HG03565 (cell line): ENCODE data around the gene OSBPL7.

Source experiments
- ATAC-seq: cut with Tn5 transposase; IDR thresholded peaks from one replicate; pipeline ENCODE4 v1.9.1; 2021; ENCODE audit warnings: mild to moderate bottlenecking, moderate library complexity; ENCODE audit not compliant: unreplicated experiment

The OSBPL7 gene

DNA sequence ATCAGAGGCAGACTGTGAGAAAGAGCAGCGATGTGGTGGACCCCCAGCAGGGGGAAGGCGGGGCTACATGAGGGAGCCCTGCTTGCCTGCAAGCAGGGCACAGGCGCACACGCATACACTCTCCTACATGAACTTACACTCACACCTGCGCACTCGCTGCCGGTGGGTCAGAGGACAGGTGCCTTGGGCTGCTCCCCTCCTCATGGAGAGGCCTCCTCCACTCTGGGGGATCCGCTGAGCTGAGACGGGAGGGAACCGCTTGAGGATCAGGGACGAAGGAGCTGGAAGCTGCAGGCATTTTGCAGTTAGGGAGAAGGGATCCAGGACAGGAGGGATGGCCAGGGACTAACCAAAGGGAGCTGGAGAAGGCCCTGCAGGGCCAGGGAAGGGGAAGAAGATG is 14.2 kb downstream of the OSBPL7 start:
- no peak for ATAC-seq

DNA sequence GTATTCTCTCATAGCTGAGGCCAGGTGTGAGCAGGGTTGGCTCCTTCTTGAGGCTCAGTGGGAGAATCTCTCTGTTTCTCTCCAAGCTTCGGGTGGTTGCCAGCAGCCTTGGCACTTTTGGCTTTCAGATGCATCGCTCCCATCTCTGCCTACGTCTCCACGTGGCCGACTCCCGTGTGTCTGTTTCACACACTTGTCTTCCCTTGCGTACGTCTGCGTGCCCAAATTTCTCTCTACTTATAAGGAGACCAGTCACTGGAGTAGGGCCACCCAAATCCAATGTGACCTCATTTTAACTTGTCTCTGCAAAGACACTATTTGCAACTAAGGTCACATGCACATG is 14.7 kb downstream of the OSBPL7 start:
- no peak for ATAC-seq

DNA sequence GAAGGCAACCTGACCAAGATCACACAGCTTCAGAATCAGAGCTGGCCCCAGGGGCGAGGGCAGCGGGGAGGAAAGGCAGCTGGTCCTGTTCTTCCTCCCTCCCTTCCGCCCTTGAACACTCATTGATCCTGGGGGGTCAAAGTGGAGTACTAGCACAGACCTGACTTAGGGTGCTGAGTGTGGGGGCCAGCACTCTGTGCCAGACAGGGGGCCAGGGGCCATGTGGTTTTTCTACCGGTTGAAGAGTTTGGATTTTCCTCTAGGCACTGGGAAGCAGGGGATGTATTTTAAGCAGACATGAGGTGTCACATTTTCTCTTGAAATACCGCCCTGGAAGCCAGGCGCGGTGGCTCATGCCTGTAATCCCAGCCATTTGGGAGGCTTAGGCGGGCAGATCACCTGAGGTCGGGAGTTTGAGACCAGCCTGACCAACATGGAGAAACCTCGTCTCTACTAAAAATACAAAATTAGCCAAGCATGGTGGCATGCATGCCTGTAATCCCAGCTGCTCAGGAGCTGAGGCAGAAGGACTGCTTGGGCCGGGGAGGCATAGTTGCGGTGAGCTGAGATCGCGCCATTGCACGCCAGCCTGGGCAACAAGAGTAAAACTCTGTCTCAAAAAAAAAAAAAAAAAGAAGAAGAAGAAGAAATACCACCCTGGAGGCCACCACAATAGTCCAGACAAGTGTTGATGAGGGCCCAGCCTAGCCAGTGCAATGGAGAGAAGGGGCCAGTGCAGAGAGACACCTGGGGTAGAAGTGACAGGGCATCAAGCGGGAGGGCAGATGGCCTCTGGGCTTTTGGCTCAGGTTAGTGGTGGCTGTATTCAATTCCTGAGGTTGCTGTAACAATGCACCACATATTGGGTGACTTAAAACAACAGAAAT is 15.3 kb downstream of the OSBPL7 start:
- no peak for ATAC-seq

DNA sequence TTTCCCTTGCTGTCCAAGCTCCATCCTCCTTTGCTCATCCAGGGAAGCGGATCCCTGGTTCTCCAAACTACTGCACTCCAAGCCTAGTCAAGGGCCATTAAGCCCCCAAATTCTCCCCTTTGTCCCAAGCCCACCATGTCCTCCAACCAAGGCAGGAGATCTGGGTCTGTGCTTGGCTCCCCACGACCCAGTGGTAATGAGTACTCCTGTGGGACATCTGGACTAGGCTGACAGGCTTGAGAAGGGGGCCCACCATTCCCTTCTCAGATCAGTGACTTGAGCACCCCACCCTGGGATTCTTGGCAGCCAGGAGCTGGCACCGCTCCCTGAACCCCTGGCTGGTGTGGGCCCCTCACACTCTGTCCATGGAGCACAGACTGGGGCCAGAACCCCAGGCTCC is 17.1 kb downstream of the OSBPL7 start:
- no peak for ATAC-seq

DNA sequence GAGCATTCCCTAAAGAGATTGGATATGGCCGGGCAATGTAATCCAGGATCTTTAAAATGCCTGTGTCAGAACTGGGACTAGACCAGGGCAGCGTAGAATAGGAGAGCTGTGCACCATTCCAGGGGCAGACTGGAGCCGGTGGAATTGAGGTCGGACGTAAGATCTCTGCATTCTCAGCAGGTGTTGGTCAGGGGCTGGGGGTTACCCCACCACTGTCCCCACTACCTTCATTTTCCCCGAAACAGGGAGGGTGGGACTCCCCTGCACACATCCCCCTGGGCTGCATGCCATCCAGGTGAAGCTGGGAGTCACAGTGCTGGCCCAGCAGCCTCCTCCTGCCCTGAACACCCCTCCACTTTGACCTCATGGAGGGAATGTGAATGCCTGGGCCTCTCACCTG is 17.8 kb downstream of the OSBPL7 start:
- ATAC-seq: no peak

DNA sequence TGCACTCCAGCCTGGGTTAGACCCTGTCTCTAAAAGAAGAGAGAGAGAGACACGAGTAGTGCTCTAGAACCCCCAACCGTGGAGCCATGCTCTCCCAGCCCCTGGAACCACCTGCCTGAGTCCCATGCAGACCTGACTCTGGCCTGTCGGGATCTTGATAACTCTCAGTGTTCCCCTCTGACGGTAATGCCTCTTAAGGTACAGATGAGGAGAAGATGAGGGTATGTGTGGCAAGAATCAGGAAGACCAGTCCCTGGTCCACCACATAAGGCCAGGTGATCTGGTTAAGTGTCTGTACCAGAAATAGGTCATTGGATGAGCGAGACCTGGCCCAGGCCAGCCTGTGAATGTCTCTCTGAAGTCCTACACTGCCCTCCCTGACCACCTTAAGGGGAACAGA is 18.4 kb downstream of the OSBPL7 start:
- ATAC-seq: no peak

DNA sequence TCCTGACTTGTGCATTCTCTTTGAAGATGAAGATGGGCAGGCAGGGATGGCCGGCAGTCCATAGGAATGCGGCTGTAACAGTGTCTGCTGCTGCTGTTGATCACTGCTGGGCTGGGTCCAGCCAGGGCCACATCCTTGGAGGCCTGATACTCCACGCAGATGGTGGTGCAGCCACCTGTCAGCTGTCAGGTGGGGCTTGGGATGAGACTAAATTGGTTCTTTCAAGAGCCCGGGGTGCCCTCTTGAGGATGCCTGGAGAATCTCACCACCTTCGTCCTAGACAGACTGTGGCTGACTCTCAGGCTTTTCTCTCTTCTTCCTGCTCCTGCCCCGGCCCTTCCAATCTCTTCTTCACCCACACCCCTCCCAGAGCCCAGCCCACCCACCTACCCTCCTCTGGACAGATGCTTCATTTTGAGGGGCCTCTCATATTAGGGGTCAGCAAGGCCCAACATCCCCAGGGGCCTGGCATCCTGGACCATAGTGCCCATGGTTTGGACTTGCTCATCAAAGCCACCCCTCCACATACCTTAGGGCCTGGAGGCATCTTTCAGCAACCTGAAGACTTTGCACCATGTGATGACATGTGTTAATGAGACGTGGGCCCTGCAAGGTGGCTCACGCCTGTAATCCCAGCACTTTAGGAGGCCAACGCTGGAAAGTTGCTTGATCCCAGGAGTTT is 19.1 kb downstream of the OSBPL7 start:
- no peak for ATAC-seq

DNA sequence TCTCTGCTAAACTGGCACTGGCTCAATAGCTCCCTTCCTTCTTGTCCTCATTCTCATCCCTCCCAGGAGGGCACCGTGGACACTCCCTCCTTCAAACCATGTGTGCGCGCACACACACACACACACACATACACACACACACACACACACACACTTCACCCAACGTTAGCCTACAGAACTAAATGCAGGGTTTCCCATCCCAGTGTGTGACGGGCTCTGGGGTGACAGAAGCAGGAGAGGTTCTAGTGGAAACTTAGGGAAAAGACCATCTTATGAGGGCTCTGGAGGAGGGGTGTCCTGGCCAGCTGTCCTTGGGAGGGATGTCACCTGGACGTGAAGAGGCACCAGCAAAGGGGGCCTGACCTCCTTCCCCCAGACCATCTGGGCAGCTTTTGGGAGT is 19.7 kb downstream of the OSBPL7 start:
- ATAC-seq: no peak

DNA sequence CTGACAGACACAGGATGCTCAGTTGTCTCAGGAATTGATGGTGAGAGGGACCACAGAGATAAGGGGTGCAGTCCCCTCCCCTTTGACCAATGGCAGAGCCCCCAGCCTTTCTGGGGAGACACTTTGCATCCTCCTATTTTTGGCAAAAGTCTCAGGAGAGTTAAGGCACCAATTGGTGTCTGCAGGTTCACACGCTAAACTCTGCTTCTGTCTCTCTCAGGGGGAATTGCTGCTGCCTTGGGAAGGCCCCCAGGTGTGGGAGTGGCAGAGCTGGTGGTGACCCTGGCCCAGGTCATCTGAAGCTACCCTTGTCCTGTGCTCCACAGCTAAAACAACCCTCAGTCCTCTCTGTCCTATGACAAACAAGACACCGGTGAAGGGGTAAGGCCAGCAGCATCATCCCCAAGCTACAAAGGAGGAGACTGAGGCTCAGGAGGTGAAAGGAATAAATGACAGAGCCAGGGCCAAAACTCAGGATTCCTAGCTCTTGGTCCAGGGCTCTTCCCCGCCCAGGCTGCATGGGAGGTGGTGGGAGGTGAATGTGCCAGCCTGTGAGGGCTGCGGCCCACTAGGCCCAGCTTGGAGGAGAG is 20.3 kb downstream of the OSBPL7 start:
- ATAC-seq: no peak

DNA sequence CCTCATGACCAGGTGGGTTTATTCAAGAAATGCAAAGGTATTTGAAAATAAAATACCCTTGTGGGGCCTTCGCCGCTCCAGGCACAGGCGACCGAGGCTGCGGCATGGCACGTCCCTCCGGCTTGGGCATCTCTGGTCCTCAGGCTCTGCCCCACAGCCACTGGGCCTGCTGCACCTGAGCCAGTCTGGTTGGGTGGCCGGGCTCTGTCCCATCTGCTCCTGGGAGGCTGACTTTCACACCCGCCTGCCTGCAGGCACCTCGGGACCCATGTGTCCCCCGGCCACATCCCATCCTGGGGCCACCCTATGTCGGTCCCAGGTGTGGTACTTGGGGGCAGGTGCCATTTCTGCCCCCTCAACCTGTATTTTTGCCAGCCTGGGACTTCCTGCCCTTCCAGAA is 20.9 kb downstream of the OSBPL7 start:
- ATAC-seq: no peak

DNA sequence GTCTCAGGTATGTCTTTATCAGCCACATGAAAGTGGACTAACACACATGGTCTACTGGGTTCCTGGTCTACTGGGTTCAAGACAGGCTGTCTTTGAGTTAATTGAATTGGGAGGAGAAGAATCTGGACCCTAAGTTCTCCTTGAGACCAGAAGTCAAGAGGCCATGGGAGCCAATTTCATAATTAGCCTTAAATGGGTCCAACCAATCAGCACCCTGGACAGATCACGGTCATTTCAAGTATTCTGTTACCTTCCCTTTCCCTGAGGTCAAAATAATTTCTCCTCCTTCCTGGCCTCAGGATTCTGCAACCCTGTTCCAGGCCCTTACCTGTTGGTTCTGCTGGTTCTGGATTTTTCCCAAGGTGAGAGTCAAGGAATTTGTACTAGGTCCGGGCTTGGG is 23.8 kb downstream of the OSBPL7 start:
- ATAC-seq: no peak

DNA sequence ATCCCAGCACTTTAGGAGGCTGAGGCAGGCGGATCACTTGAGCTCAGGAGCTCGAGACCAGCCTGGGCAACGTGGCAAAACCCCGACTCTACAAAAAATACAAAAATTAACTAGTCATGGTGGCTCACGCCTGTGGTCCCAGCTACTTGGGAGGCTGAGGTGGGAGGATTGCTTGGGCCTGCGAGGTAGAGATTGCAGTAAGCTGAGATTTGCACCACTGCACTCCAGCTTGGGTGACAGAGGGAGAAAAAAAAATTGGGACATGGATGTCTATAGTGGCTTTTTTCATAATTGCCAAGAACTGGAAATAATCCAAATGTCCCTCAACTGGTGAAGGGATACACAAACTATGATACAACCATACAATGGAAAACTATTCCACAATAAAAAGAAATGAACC is 28.6 kb downstream of the OSBPL7 start:
- no peak for ATAC-seq

DNA sequence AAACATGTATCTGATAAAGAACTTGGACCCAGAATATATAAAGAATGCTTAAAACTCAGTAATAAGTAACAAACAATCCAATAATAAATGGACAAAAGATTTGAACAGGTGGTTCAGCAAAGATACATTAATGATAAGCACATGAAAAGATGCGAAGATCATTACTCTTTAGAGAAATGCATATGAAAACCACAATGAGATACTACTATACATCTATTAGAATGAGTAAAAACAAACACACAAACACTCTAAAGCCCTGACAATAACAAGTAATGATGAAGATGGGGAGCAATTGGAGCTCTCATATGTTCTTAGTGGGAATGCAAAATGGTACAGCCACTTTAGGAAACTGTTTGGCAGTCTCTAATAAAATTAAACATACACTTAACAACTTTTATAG is 29.1 kb downstream of the OSBPL7 start:
- no peak for ATAC-seq

DNA sequence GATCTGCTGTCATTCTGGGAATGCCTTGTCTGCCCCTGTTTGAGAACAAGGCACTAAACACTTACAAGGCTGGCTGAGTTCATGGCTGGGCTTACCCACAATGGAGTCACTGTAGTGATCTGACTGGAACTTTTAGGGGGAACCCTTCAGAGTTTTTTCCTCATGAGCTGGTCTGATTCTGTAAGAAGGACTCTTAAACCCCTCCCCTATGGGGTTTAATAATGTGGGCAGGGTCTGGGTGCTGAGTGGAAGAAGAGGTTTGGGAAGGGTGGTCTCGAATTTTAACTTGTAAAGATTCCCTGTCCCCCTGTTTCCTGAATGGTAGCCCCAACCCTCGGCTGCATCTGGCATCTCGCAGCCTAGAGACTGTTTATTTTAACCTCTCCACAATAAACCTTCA is 30.6 kb downstream of the OSBPL7 start:
- no peak for ATAC-seq

DNA sequence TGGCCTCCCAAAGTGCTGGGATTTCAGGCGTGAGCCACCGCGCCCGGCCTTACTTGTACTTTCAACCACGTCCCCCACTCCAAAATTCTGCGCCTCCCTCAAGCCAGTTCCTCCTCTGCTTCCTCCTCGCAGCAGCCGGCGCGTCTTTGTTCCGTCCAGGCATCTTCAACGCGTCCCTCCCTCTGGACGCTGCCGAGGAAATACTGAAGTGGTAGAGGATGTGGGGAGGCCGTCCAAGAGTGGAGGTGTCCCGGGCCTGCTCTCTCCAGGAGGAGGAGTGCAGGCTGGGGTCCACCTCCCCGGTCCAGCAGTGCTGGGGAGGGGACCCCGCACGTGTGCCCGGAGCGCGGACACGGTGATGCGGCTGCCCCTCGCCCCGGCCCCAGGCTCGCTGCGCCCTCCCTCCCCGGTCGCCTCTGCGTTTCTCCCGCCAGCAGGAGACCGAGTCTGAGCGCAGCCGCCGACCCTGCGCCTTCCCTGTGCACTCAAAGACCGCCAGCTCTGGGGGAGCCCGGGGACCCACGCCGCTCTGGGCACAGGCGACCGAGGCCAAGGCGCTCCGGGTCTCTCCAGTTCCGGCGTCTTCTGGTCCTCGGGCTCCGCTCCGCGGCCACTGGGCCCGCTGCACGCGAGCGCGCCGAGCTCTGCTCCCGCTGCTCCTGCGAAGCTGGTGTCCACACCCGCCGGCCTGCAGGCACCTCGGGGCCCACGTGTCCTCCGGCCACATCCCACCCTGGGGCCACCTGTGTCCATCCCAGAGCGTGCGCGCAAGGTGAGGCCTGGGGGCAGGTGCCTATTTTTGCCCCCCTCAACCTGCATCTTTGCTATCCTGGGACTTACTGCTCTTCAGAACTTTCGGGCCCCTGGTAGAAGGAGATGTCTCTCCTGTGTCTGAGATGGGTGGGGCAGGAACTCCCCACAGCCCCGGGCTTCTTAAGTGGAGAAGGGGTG is 31.7 kb downstream of the OSBPL7 start:
- no peak for ATAC-seq

DNA sequence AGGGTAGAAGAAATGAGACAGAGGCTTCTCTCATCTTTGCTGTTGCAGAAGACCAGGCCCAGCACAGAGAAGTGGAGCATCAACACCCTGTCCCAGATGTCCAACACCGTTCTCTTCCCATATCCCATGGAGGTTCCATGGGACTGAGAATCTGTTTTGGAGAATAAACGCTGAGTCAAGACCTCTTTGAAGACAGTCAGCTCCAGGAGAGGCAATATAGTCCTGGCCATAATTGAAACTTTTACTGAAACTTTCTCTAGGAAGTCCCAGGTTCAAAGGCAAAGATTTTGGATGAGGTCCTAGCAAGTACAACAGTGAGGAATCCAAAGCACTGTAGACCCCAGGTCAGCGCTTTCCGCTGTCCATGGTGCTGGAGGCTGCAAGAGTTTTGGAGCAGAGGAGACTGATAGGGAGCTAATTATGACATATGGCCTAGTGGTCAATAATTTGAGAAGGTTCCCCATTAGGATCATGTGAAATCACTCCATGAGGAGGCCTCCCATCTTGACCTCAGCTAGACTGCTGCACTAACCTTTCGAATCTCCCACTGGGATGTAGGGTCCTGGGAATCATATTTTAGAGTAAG is 36.0 kb downstream of the OSBPL7 start:
- ATAC-seq: no peak

DNA sequence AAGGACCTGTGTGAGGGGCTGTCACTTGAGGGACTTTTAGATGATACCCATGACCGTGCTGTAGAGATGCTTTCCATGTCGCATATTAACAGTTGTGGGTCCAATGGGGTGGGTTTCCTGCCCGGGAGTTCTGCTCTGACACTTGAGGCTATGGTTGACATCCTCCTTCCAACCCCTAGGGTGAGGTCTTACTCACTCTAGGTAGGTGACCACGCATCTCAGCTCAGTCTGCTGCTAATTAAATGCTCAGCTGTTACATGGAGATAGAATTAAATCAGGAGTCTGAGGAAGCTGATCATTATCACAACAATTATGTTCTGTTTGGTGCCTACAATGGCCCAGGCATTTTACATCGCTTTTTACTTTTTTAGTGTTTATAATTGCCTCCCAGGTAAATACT is 40.2 kb downstream of the OSBPL7 start:
- no peak for ATAC-seq

DNA sequence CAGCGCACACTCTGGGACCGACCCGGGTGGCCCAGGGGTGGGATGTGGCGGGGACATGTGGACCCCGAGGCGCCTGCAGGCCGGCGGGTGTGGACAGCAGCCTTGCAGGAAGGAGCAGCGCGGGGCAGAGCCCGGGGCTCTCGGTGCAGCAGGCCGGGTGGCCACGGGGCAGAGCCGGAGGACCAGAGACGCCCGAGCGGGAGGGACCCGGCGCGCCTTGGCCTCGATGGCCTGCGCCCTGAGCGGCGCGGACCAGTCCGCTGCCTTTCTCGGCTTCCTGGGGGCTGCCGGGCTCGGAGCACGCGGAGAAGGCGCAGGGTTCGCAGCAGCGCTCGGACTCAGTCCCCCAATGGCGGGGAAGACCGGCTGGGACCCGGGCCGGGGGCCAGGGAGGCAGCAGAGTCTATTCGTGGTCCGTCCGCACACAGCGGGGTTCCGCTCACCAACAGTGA is 43.4 kb downstream of the OSBPL7 start:
- ATAC-seq: no peak

DNA sequence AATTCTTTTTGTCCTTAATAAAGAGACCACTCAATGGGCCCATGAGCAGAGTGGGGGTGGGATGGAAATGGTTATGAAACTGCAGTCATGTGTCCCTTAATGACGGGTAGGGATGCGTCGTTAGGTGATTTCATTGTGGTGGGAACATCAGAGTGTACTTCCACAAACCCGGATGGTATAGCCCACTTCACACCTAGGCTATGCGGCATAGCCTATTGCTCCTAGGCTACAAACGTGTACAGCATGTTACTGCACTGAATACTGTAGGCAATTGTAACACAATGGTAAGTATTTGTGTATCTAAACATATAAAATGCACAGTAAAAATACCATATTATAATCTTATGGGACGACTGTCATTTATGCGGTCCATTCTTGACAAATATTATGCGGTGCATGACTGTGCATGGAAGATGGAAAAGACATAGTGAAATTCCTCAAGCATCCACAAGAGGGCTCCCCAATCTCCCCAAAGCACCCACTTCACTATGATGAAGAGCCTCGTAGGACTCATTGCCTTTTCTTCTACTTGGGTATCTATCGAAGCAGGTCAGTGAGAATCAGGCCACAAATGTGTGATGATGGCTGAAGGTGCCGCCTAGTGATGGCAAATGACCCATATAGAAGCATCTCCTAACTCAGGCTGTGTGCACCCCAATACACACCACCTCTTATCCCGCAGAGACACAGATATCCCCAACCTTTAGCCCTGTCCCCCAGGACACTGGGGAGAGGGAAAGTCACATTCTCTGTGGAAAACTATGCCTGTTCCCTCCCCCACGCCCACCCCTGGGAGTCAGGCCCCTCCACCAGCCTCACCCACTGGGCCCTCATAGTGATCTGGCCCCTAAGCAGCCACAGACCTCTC is 45.0 kb downstream of the OSBPL7 start:
- no peak for ATAC-seq
